Hepatocyte (in vitro differentiated cells): Measurements from ENCODE around the gene LSM10. TPM values are rescaled to one million over a fixed set of nuclear protein-coding genes. Genes with fewer than 3 reads are reported as not detected.

Experiments used
- DNase-seq: peaks from one replicate; pipeline ENCODE4 v3.0.0-alpha.2; 2016; ENCODE audit warnings: low spot score
- H2AFZ ChIP-seq: fragments of 200-600 bp; sonication (generic); 2 replicates; pipeline ENCODE4 v1.6.0; 2016; ENCODE audit warnings: antibody characterized with exemption, mild to moderate bottlenecking
- H3K27ac ChIP-seq: fragments of 200-600 bp; sonication (generic); 2 replicates; pipeline ENCODE4 v1.5.1; 2016; ENCODE audit warnings: mild to moderate bottlenecking
- H3K27me3 ChIP-seq: fragments of 200-600 bp; sonication (generic); 2 replicates; pipeline ENCODE4 v1.6.1; 2016
- H3K36me3 ChIP-seq: fragments of 200-600 bp; sonication (generic); replicated peaks from 2 replicates; pipeline ENCODE4 v1.5.1; 2016; ENCODE audit warnings: low read depth; ENCODE audit not compliant: insufficient read depth
- H3K4me1 ChIP-seq: fragments of 200-600 bp; sonication (generic); 2 replicates; pipeline ENCODE4 v1.5.1; 2016; ENCODE audit warnings: mild to moderate bottlenecking, moderate library complexity; ENCODE audit not compliant: insufficient read depth
- H3K4me2 ChIP-seq: fragments of 200-600 bp; sonication (generic); 2 replicates; pipeline ENCODE4 v1.6.0; 2016
- H3K4me3 ChIP-seq: fragments of 200-600 bp; sonication (generic); 2 replicates; pipeline ENCODE4 v1.5.1; 2016; ENCODE audit warnings: mild to moderate bottlenecking
- H3K79me2 ChIP-seq: fragments of 200-600 bp; sonication (generic); 2 replicates; pipeline ENCODE4 v1.6.0; 2017; ENCODE audit warnings: mild to moderate bottlenecking
- H3K9me2 ChIP-seq: fragments of 200-600 bp; sonication (generic); replicated peaks from 2 replicates; pipeline ENCODE4 v1.6.0; 2017; ENCODE audit warnings: mild to moderate bottlenecking; ENCODE audit not compliant: insufficient read depth
- H3K9me3 ChIP-seq: fragments of 200-600 bp; sonication (generic); 2 replicates; pipeline ENCODE4 v1.5.1; 2016; ENCODE audit warnings: low read depth, mild to moderate bottlenecking
- H4K20me1 ChIP-seq: fragments of 200-600 bp; sonication (generic); 2 replicates; pipeline ENCODE4 v1.6.0; 2016; ENCODE audit warnings: mild to moderate bottlenecking; ENCODE audit not compliant: insufficient read depth, poor library complexity, severe bottlenecking
- EZH2 ChIP-seq: fragments of 200-600 bp; sonication (generic); IDR thresholded peaks from 2 replicates; pipeline ENCODE4 v1.6.1; 2016; ENCODE audit warnings: antibody characterized with exemption, mild to moderate bottlenecking, borderline replicate concordance
- EZH2phosphoT487 ChIP-seq: fragments of 200-600 bp; sonication (generic); IDR thresholded peaks from one replicate; pipeline ENCODE4 v1.6.1; 2018; ENCODE audit warnings: antibody characterized with exemption, mild to moderate bottlenecking, low read depth, moderate library complexity; ENCODE audit not compliant: unreplicated experiment, severe bottlenecking
- WGBS: methylation state at CpG from one replicate; pipeline ENCODE4 v1.1.6; 2016; ENCODE audit warnings: low lambda C conversion rate; ENCODE audit errors: missing lambda C conversion rate; 5-methylcytosine and 5-hydroxymethylcytosine counted together
- polyA plus RNA-seq: library from polyadenylated mRNA; unstranded; fragments of >200 nt; fragmentation: Nextera tagmentation; extraction: Ambion mirVana; gene quantifications from 2 replicates; pipeline ENCODE4 v1.2.1, GENCODE V29; 2016
- total RNA-seq: library from RNA; depleted of rRNA; stranded (reverse); fragments of >200 nt; gene quantifications from 2 replicates; pipeline ENCODE4 v1.2.3, GENCODE V29; 2014
- TF ChIP-seq, protein P1 (sequence below): fragments of 200-600 bp; sonication (generic); IDR thresholded peaks from 2 replicates; pipeline ENCODE4 v1.5.1; 2016; ENCODE audit warnings: antibody characterized with exemption, mild to moderate bottlenecking; ENCODE audit not compliant: poor library complexity

The LSM10 gene
- total and polyA plus RNA-seq, 2 experiments from 2014 or later: 9.4 to 63.9 TPM

DNA sequence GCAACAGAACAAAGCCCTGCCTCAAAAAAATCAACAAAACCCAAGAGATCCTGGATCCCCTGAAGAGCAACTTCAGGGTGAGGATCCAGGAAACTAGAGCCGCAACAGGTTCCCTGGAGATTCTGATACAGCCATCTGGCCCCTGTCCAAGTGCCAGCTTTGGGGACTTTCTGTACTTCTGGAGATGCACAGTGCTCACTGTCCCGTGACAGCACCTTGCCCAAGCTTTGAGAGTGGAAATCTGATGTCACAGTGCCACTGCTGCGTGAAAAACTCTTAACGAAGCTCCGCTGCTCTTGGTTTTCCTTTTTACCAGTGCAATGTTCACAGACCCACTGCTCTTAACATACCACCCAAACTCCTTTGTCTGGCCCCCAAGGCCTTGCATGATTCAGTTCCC lies 38.3 kb downstream of the LSM10 start:
- Histone ChIP-seq H4K20me1 (no peaks in the 10 kb centered on the region), H3K9me2 (no peaks in the 10 kb centered on the region), H3K27ac (no peak overlapping the region), H3K4me1 (no peaks in the 10 kb centered on the region), H3K4me2 (no peak overlapping the region), H3K36me3 (no peaks in the 10 kb centered on the region), H3K9me3 (no peaks in the 10 kb centered on the region), H3K4me3 (no peak overlapping the region), H3K79me2 (peaks cover 22% of the 10 kb centered on the region), H3K27me3 (no peaks in the 10 kb centered on the region), H2AFZ (no peak overlapping the region)
- no peak for TF ChIP-seq EZH2phosphoT487
- TF ChIP-seq, protein P1, sequence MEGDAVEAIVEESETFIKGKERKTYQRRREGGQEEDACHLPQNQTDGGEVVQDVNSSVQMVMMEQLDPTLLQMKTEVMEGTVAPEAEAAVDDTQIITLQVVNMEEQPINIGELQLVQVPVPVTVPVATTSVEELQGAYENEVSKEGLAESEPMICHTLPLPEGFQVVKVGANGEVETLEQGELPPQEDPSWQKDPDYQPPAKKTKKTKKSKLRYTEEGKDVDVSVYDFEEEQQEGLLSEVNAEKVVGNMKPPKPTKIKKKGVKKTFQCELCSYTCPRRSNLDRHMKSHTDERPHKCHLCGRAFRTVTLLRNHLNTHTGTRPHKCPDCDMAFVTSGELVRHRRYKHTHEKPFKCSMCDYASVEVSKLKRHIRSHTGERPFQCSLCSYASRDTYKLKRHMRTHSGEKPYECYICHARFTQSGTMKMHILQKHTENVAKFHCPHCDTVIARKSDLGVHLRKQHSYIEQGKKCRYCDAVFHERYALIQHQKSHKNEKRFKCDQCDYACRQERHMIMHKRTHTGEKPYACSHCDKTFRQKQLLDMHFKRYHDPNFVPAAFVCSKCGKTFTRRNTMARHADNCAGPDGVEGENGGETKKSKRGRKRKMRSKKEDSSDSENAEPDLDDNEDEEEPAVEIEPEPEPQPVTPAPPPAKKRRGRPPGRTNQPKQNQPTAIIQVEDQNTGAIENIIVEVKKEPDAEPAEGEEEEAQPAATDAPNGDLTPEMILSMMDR: no peak
- no peak for TF ChIP-seq EZH2
- no peak for DNase-seq
- 98% methylated on average over 5 of the region's 5 CpGs for WGBS

DNA sequence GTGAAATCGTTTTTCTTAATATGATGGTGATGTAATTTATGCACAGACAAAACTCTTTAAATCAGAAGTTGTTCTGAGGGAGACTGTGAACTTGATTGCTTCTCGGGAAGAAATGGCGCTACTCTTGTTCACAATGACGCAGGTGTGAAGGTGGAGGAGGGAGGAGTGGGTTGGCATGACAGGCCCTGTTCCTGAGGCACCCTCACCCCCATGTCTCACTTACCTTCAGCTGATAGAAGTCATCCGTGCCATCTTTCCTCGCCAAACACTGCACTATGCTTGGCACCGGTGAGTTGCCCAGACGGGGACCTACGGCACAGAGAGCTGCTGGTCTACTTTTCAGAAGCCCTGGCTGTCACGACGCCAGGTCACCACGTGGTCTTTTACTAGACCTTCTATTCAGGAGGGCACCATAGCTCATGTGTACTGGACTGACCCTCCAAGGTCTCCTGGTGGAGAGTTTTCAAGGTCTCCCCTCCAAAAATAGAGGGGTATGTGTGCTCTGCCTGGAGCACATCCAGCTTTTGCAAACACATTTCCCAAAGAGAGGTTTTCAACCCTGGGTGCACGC lies 39.1 kb downstream of the LSM10 start:
- no peaks in the 10 kb centered on the region for H3K36me3 ChIP-seq
- DNase-seq: no peak

DNA sequence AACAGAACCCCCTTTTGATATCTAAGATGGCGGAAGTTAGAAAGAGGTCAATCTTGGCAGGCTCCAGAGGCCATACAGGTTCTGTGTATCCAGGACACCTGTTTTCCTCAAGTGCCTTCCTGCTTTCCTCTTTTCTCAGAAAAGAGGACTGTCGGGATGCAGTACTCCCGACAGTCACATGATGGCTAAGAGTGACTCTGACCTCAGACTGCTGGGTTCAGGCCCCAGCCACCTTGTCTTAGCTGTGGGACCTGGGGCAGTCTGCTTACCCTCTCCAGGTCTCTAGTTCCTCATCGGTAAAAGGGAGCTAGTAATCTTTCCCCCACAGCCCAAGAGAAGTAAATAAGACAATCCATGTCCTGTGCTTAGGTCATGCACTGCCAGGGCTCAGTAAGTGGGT lies 41.9 kb downstream of the LSM10 start:
- Histone ChIP-seq H3K27ac (no peak overlapping the region), H3K4me2 (no peak overlapping the region), H3K9me3 (no peaks in the 10 kb centered on the region), H3K27me3 (no peaks in the 10 kb centered on the region), H3K4me3 (no peak overlapping the region), H4K20me1 (no peaks in the 10 kb centered on the region), H2AFZ (no peak overlapping the region), H3K36me3 (no peaks in the 10 kb centered on the region), H3K4me1 (peaks cover 20% of the 10 kb centered on the region), H3K79me2 (no peaks in the 10 kb centered on the region), H3K9me2 (no peaks in the 10 kb centered on the region)
- WGBS: 75% methylated on average over 4 of the region's 4 CpGs
- TF ChIP-seq EZH2phosphoT487: no peak
- TF ChIP-seq EZH2: no peak
- TF ChIP-seq, protein P1: no peak
- DNase-seq: no peak

More for the DNA sequence above, 39.1 kb downstream of the LSM10 start:
- 97% methylated on average over 13 of the region's 13 CpGs for WGBS
- no peaks in the 10 kb centered on the region for H3K9me3 ChIP-seq
- peaks cover 16% of the 10 kb centered on the region for H3K79me2 ChIP-seq
- no peaks in the 10 kb centered on the region for H3K9me2 ChIP-seq
- no peak overlapping the region for H2AFZ ChIP-seq
- no peaks in the 10 kb centered on the region for H4K20me1 ChIP-seq
- no peak overlapping the region for H3K4me2 ChIP-seq
- no peak overlapping the region for H3K27ac ChIP-seq
- H3K4me3 ChIP-seq: no peak overlapping the region
- no peaks in the 10 kb centered on the region for H3K27me3 ChIP-seq
- TF ChIP-seq EZH2phosphoT487 (no peak), EZH2 (no peak)
- TF ChIP-seq, protein P1: no peak
- H3K4me1 ChIP-seq: no peaks in the 10 kb centered on the region
